ENCODE data around the gene LCK. TPM values are rescaled to one million over a fixed set of nuclear protein-coding genes. Genes with fewer than 3 reads are reported as not detected.

The LCK gene
- total RNA-seq, 2 donors from 2014 or later, result 3.7 to 24.7 TPM

- Histone ChIP-seq H3K4me1 (peaks cover 31% of the 10 kb centered on the region), H3K4me3 (no peak overlapping the region), H3K9ac (ENCODE audit: low read depth in 2 of 2, low read length in 2 of 2) (peak overlapping the region in 1 of 2 donors; percentile 92), H3K27me3 (no peaks in the 10 kb centered on the region), H3K27ac (peak overlapping the region; percentile 3), H3K9me3 (no peaks in the 10 kb centered on the region), H3K36me3 (peaks cover 8% of the 10 kb centered on the region)
- intact Hi-C loops (cut with DNase I), result loop anchor here (10.0 kb wide), 1 partner anchor 89 kb away; the partner anchor contains the start of gene FAM167B
- no peak for TF ChIP-seq CTCF (IDR thresholded peaks at IDR 0.05)
- DNase-seq, result no peak
Measured at GRCh38 chr1:32333251-32333963, 82.3 kb downstream of the LCK start.

- peak overlapping the region; percentile 56 for H3K27ac ChIP-seq
Measured at GRCh38 chr1:32334274-32334861, 83.3 kb downstream of the LCK start.

GRCh38 chr1:32334864-32335534 lies 83.9 kb downstream of the LCK start:
- Histone ChIP-seq H3K4me3 (peak overlapping the region; percentile 68), H3K27ac (peak overlapping the region; percentile 56), H3K4me1 (peaks cover 36% of the 10 kb centered on the region), H3K27me3 (no peaks in the 10 kb centered on the region), H3K9ac (ENCODE audit: low read depth in 2 of 2, low read length in 2 of 2) (peak overlapping the region; percentile 70 to 92), H3K9me3 (no peaks in the 10 kb centered on the region), H3K36me3 (peaks cover 8% of the 10 kb centered on the region)
- intact Hi-C loops (cut with DNase I), result loop anchor here (10.0 kb wide), 1 partner anchor 90 kb away; the partner anchor contains the start of gene FAM167B
- TF ChIP-seq CTCF (IDR thresholded peaks at IDR 0.05), result peak; percentile 73
- DNase-seq, result peak; percentile 54

More at GRCh38 chr1:32334274-32334861, 83.3 kb downstream of the LCK start:
- intact Hi-C loops (cut with DNase I), result loop anchor here (10.0 kb wide), 1 partner anchor 90 kb away; the partner anchor contains the start of gene FAM167B
- Histone ChIP-seq H3K9me3 (no peaks in the 10 kb centered on the region), H3K9ac (ENCODE audit: low read depth in 2 of 2, low read length in 2 of 2) (peak overlapping the region in 1 of 2 donors; percentile 92), H3K36me3 (peaks cover 8% of the 10 kb centered on the region), H3K4me3 (peak overlapping the region; percentile 68), H3K27me3 (no peaks in the 10 kb centered on the region), H3K4me1 (peaks cover 36% of the 10 kb centered on the region)
- no peak for TF ChIP-seq CTCF (IDR thresholded peaks at IDR 0.05)
- no peak for DNase-seq

GRCh38 chr1:32335535-32335789 lies 84.4 kb downstream of the LCK start:
- Histone ChIP-seq H3K4me3 (peak overlapping the region; percentile 68), H3K27me3 (no peaks in the 10 kb centered on the region), H3K9me3 (no peaks in the 10 kb centered on the region), H3K27ac (peak overlapping the region; percentile 56), H3K36me3 (peaks cover 8% of the 10 kb centered on the region), H3K4me1 (peaks cover 36% of the 10 kb centered on the region), H3K9ac (ENCODE audit: low read depth in 2 of 2, low read length in 2 of 2) (peak overlapping the region; percentile 70 to 92)
- no peak for TF ChIP-seq CTCF (IDR thresholded peaks at IDR 0.05)
- no peak for DNase-seq
- intact Hi-C loops (cut with DNase I), result loop anchor here (10.0 kb wide), 1 partner anchor 91 kb away; the partner anchor contains the start of gene FAM167B

Other genes with a start within 250 kb of the LCK start
- gene KHDRBS1, start 237.4 kb upstream of the LCK start, total RNA-seq, result 100 to 1,000 TPM; 105 to 147 TPM
- gene TMEM39B, start 178.3 kb upstream of the LCK start, total RNA-seq, result 10 to 100 TPM; 12.3 to 18.2 TPM
- 10 to 100 TPM; 56.7 to 66.9 TPM for gene KPNA6, start 143.2 kb upstream of the LCK start, total RNA-seq
- gene TXLNA, start 71.6 kb upstream of the LCK start, total RNA-seq, result 10 to 100 TPM; 32.5 to 47.7 TPM
- gene CCDC28B, start 50.7 kb upstream of the LCK start, total RNA-seq, result 1 to 10 TPM; 2.8 to 5.1 TPM
- gene IQCC, start 45.6 kb upstream of the LCK start, total RNA-seq, result 1 to 10 TPM; 1.8 to 4.3 TPM
- gene DCDC2B, start 42.2 kb upstream of the LCK start, total RNA-seq, result not detected
- gene TMEM234, start 28.9 kb upstream of the LCK start, total RNA-seq, result 10 to 100 TPM; 20.3 to 27.0 TPM
- gene EIF3I, start 28.9 kb upstream of the LCK start, total RNA-seq, result 100 to 1,000 TPM; 142 to 264 TPM
- gene FAM167B, start 4.0 kb upstream of the LCK start, total RNA-seq, result 1 to 10 TPM; 4.2 to 5.5 TPM
- 100 to 1,000 TPM; 226 to 291 TPM for gene HDAC1, start 40.8 kb downstream of the LCK start, total RNA-seq
- gene MARCKSL1, start 85.0 kb downstream of the LCK start, total RNA-seq, result 100 to 1,000 TPM; 174 to 199 TPM
- 1 to 10 TPM; 5.6 to 8.0 TPM for gene FAM229A, start 111.2 kb downstream of the LCK start, total RNA-seq
- gene TSSK3, start 111.3 kb downstream of the LCK start, total RNA-seq, result under 1 TPM; 0.61 to 0.99 TPM
- gene BSDC1, start 143.2 kb downstream of the LCK start, total RNA-seq, result 10 to 100 TPM; 65.7 to 76.8 TPM
- not detected for gene ZBTB8B, start 213.8 kb downstream of the LCK start, total RNA-seq

Data from colonic mucosa (tissue), 4 donors.